HG03378 (cell line): ENCODE results near the gene COX8A.
"Not testable (repeated sequence)": the region's sequence is repeated elsewhere in the genome, so short reads cannot be mapped to it uniquely, and the experiment has no call there.

Experiments used
- ATAC-seq: cut with Tn5 transposase; IDR thresholded peaks from one replicate; pipeline ENCODE4 v1.9.1; 2021; ENCODE audit warnings: mild to moderate bottlenecking, moderate library complexity; ENCODE audit not compliant: unreplicated experiment

The COX8A gene, protein sequence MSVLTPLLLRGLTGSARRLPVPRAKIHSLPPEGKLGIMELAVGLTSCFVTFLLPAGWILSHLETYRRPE

DNA sequence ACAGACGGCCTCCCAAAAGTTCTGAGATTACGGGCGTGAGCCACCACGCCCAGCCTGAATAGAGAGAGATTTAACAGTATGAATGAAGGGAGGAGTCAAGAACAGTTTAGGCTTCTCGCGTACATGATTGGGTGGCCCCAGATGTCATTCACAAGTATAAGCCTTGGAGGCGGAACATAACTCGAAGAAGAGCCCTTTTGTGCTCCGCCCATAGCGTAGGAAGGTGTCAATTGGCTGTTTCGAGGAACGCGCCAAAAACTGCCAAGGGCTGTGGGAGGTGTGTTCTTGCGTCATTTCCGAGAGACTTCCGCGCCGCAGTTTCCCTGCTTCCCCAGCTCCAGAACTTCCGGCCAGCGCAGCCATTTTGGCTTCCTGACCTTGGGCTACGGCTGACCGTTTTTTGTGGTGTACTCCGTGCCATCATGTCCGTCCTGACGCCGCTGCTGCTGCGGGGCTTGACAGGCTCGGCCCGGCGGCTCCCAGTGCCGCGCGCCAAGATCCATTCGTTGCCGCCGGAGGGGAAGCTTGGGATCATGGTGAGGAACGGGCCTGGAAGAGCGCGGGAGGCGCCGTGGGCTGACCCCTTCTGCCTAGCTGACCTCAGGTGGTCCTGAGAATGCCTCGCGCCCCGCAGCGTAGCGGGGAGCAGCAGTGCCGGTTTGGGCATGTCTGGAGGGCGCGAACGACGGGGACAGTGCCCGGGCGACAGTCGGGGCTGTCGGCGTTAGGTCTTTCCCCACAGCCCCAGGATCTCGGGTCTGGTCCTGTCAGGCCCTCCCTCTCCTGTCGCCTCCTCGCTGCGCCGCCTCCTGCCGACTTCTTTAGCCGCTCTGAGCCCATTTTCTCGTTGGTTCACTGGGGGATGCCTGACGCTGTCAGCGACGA is at the start of gene COX8A:
TSS of gene COX8A (plus strand) at position 362 of the 885 bp plus-strand sequence. CDS start at position 423, 61 bp downstream.
- ATAC-seq: peak; percentile 97

DNA sequence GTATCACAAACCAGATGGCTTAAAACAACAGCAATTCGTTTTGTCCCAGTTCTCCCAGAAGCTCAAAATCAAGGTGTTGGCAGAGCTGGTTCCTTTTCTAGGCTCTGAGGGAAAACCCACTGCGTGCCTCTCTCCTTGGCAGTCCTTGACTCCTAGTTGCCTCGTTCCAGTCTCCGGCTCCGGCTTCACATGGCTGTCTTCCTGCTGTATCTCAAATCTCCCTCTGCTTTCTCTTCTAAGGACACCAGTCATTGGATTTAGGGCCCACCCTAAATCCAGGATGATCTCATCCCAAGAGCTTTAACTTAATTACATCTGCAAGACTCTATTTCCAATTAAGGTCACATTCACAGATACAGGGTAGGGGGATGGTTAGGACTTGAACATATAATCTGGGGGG is 44.8 kb upstream of the COX8A start:
- ATAC-seq: no peak

DNA sequence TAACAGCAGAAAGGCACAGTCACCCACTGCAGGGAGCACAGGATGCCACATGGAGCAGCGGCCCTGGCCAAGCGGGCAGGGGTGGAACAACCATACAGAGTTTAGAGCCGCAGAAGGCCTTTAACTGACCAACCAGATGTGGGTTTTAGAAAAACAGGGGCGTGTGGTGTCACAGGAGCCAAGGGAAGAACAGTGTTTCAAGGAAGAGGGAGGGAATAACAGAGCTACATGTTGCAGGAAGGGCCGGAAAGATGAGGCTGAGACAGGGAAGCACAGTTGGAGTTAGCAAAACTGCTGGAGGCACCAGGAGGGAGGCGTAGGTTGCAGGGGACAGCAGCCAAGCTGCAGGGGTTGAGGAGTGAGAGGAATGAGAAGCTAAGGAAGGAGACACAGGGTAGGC is 43.4 kb upstream of the COX8A start:
- no peak for ATAC-seq

DNA sequence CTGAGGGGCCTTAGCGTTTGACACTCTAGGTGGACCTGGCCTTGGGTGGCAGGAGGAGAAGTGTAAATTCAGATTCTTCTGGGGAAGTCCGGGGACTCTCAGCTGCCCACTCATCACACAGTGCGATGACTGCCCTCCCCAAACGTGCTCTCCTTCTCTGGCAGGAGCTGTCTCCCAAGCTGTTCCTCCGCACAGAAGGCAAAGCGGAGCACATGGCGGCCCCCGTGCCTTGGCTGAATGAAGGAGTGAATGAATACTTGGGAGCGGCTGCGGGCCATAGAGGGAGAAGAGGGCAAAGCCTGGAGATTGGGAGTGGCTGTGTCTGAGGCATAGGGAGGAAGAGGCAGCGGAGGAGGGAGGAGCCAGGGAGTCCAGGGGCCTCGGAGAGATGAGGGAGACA is 42.5 kb upstream of the COX8A start:
- ATAC-seq: no peak

DNA sequence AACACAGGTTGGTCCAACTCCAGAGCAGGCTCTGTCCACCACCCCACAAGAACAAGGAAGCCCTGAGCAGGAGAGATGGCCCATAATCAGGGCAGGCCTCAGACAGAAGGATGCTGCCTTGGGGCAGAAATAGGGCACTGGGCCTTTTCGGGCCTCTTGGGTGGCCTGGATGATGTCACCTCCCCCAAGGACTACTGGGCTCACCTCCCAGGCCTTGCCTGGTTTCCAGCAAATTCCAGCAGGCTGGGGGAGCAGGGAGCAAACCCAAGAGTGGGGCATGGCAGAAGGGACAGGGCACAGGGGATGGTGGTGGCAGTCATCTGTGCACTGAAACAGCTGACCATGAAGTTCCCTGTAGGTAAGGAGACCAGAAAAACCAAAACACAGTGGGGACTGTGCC is 41.0 kb upstream of the COX8A start:
- ATAC-seq: no peak

DNA sequence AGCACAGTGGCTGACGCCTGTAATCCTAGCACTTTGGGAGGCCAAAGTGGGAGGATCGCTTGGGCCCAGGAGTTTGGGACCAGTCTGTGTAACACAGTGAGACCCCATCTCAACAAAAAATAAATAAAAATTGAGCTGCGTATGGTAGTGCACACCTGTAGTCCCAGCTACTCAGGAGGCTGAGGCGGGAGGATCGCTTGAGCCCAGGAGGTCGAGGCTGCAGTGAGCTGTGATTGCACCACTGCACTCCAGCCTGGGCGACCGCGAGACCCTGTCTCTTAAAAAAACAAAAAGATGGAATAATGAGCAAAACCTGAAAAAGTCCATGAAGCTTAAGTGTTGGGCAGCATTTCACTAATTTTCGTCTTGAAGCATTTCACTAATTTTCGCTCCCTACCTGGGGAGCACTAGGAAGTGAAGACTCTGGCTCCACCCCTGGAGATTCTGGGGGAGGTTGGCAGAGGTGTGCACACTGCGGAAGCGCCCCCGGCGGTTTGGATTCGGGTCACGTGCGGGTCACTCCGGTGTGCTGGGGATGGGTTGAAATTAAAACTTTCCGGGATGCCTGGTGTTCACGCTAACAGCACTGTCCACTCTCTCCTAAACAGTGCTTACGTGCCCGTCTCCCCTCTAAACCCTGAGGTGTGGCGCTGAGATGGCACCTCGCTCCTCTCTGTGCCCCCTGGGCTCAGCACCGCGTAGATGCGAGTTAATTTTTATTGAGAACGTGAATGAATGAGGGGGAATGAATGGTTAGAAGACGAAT is 36.5 kb upstream of the COX8A start:
- peak; percentile 29 for ATAC-seq

DNA sequence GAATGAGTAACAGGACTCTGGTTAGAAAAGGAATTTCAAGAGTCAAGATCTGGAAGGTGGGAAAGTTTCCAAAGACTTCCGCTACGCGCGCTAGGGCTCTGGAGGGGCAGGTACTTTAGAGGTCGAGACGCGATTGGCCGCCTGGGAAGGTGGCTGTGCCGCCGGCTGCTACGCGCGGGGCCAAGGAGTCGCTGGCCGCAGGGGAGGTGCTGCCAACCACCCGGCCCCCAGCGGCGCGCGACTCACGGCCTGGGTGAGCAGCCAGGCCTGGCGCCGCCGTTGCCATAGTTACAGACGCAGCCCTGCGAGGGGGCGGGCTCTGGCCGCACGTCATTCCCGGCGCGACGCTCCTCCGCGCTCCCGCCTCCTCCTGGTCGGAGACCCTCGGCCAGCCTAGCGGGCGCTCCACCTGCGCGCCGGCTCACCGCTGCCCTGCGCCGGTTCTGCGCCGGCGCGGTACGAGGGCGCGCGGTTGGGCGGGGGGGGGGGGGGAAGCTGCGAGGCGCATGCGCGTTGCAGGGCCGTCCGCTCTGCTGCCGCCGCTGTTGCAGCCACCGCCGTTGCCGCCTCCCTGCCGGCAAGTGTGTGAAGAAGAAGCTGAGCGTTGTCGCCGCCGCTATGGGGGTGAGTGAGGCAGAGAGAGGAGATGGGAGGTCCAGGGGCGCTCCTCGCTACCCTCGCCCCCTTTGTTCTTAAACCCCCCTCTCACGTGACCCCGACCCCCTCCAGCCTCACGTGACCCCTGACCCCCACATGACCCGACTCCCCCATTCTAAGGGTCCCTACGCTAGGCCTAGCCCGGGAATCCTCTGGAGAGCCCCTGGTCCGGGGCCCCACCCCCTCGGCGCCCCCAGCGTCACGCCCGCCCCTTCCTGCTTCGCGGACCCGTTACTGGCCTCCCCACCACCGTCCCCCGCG is 35.7 kb upstream of the COX8A start, which contains the start of gene NAA40:
TSS of gene NAA40 (plus strand) at position 524 of the 918 bp plus-strand sequence. CDS start at position 619, 95 bp downstream.
- peak; percentile 76 for ATAC-seq

DNA sequence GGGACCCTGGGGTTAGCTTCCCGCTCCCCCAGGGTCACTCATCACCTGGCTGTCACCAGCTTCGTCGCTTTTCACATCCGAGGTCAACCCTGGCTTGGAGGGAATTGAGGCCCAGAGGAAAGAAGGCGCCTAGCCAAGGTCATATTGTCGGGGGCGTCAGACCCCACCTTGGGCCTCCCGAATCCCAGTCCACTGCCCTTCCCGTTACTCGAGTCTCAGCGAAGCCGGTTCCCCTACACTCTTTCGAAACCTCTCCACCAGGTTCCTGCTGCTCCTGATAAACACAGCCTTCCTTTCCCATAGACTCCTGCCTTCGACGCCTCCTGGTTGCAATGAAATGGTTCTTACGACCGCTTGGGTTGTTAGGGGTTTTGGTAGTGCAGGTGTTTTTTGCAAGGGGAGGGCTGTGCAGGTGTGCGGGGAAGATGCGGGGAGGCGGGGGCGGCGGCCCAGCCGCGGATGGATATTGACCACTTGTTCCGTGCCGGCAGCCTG is 35.0 kb upstream of the COX8A start:
- no peak for ATAC-seq

DNA sequence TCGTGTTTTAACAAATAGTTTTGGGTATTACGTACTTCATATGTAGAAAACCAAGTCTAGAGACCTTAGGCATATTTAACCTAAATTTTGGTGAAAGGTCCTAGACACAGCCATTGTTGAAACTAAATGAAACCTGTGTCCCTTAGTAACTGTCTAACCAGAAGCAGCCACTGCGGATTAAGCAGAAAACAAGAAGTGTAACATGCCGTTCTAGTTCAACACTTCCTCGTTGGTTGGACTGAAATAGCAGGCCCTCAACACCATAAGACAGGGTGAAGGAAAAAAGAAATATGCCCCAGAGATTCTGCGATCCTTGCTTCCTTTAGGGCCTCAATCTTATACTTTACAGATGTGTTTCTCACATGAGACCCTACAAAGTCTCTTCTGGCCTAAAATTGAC is 33.6 kb upstream of the COX8A start:
- no peak for ATAC-seq

DNA sequence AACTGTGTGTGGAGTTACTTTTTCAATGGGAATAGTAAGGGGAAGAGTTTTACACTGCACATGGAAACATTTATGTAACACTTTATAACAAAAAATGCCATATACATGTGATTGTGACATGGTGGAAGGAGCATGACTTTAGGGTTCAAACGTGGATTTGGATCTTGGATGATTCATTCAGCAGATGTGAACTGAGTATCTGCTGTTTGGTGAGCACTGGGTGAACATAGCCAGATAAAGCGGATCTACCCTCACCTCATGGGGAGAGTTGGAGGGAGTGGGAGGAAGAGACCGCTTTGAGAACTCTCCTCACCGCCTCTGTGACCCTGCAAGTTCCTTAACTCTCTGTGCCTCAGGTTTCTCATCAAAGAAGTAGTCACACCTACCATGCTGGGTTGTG is 32.5 kb upstream of the COX8A start:
- no peak for ATAC-seq

DNA sequence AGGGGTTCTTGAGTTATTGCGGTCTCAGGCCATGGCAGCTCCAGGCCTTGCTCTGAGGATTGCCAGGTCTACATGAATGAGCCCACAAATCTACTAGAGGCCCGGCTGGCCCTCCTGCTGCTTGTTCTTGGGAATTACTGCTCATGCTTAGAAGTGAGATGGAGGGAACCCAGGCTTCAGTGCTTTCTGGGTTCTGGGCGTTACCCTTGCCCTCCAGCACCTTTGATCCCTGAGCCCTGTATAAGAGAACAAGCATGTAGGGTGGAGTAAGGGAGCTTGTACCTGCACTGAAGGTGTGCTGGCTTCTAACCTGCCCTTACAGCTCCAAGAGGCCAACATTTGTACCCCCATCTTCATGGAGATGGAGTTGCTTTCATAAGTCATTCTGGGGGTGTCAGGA is 31.6 kb upstream of the COX8A start:
- no peak for ATAC-seq

DNA sequence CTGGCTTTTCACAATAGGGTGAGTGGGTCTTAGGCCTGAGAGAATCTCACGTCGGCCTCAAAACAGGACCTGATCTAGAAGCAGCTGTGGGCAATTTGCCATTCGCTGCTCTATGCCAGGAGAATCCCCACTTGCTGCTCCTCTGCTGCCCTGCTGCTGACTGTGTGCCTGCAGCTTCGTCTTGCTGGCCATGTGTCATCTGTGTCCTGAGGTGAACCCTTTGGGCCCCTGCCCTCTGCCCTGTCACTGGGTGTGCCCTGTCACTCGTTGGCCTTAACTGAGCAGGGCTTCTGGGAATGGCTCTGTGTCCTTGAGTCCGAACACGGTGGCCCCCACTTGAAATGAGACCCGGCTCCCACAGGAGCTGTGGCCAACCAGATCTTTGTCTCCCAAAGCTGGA is 29.4 kb upstream of the COX8A start:
- no peak for ATAC-seq

DNA sequence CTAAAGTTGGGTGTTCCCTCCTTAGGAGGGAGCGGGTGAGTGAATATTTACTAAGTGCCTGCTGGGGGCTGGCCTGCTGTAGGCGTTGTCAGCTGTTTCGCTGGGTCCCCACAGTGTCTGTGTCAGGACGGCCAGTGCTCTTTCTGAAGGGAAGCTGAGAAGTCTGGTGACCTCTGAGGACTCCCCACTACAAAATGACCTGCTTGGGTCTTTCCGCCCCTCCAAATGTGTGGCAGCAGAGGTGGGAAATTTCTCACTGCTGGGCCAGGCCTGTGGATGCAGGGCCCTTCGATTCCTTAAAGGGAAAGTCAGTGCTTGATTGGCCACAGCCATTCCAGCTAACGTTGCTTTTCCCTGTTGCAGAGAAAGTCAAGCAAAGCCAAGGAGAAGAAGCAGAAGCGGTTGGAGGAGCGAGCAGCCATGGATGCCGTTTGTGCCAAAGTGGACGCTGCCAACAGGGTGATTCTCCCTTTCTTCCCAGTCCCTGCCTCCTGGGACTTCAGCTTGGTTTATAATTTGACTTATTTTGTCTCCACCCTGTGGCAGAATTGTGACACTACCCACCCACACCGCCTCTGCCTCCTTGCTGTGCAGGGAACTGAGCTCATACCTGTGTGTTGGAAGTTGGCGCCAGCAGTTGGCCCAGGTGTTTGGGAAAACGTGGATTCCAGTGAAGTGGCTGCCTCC is 28.8 kb upstream of the COX8A start:
- ATAC-seq: no peak

DNA sequence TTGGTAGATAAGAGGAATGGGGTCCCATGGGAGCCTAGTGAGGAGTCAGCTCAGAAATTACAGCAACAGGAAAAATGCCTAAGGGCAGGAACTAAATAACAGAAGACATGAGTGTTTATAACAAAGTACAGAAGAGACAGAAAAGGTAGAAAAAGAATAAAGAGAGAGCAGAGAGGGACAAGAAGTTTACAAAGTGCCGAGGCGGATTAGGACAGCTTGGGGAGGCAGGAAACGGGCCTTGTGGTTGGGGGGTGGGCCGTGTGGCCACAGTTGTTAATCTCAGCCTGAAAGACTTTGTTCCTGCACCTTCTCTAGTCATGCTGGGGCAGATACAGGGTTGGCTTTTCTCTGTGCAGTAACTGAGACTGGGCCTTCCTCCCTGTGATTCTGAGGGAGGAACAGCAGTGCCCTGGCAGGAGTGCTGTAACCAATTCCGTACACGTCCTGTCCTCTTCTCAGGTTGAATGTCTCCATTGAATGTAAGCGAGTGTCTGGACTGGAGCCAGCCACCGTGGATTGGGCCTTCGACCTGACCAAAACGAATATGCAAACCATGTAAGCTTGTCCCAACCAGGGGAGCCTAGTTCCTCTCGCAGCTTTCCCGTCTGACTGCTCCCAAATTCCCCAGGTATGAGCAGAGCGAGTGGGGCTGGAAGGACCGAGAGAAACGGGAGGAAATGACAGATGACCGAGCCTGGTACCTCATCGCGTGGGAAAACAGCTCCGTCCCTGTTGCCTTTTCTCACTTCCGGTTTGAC is 22.5 kb upstream of the COX8A start:
- ATAC-seq: no peak

DNA sequence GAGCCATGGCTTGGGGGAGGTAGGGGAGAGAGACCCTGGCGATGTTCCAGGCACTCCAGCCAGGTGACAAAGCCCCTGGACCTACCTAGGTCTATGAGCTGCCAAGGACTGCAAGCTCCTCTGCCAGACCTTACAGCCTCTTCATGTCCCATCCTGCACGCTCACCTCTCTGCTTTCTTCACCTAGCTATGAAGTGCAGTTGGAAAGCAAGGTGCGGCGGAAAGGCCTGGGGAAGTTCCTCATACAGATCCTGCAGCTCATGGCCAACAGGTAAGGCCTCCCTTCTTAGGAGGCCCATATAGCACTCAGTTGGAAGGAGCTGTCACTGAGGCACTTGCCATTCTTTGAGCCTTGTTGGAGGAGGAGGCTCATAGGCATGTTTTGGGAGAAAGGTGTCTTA is 21.9 kb upstream of the COX8A start:
- no peak for ATAC-seq

DNA sequence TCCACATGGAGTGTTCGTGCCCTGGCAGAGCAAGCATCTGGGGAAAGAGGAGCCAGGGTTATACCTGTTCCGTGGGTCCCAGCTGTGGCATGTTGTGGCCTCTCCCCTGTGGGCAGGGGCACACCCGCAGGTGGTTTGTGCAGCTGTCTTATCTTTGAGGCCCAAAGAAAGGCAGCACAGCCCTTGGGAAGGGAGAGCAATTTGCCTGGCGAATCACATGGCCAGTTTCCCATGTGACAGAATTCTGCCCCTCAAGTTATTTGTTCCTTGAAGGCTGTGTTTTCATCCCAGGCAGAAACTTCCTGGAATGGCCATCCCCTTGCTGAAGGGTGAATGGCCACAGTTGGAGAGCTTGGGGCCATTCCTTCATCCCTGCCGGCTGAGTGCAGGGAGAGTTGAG is 16.4 kb upstream of the COX8A start:
- no peak for ATAC-seq

DNA sequence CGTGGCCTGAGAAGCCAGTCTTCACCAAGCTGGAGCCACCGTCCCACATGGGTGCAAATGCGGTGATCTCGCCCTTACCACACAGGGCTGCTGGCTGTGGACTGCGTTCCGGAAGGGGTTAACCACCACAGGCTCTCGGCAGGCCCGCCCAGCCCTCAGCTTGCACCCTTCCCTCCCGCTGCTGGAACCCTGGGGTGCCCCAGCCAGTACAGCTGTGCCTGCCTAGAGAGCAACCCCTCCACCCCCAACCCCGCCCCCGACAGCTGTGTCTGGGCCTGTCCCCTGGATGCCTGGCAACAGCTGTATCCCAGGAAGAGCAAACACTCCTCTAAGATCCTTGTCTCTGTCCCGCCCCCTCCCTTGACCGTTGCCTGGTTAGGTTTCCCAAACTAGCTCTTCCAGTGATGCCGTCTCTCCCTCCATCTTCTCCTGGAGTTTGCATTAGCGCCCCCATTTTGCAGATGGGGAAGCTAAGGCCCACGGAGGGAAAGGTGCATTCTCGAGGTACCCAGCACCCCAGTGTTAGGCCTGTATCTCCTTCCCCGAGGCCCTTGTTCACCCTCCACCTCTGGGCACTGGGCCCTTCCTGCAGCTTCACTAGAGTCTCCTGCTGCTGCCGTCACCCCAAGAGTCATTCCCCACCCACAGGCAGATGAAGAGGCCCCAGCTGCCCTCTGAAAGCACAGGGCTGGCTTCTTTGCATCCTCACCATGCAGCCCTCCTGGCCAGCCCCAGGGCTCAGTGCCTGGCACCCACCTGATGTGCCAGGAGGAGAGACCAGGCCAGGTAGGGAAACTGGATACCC is 12.6 kb upstream of the COX8A start:
- ATAC-seq: no peak

DNA sequence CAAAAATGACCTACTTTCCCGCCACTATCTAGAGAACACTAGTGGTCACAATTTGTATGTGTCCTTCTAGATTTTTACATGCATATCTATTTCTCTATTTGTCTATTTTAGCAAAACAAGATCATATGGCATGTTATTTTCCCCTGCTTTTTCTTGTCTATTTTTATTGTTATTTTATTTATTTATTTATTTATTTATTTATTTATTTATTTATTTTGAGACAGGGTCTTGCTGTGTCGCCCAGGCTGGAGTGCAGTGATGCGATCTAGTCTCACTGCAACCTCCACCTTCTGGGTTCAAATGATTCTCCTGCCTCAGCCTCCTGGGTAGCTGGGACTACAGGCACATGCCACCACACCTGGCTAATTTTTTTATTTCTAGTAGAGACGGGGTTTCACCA is 10.5 kb upstream of the COX8A start:
- ATAC-seq: not testable (repeated sequence)
